B cell (primary cell): ENCODE measurements around the gene TLR3. TPM values are rescaled to one million over a fixed set of nuclear protein-coding genes. Genes with fewer than 3 reads are reported as not detected.
A peak's percentile ranks its signal among the peaks of the same experiment; 100 is the strongest.

Source experiments
- ATAC-seq: fragments of 200-7000 bp; cut with Tn5 transposase; one replicate; pipeline ENCODE4 v1.10.0; 2021; ENCODE audit warnings: low read depth, mild to moderate bottlenecking, moderate number of reproducible peaks, moderate library complexity
- CTCF ChIA-PET: fragments of 350-600 bp; sonication (Branson Sonifier 250); formaldehyde crosslinking; loops from one replicate; lab custom pipeline; 2021; ENCODE audit warnings: antibody characterized with exemption, inconsistent platforms; lab: Charles Lee
- POLR2A ChIA-PET: fragments of 350-600 bp; sonication (Branson Sonifier 250); formaldehyde crosslinking; loops from one replicate; lab custom pipeline; 2021; ENCODE audit warnings: antibody characterized with exemption; lab: Charles Lee
- DNase-seq: peaks from one replicate; pipeline ENCODE4 v3.0.0; 2013
- H2AFZ ChIP-seq: 2 replicates; pipeline ENCODE4 v1.6.1; 2012; ENCODE audit warnings: mild to moderate bottlenecking, low read depth, low read length; ENCODE audit not compliant: insufficient read depth, poor library complexity, severe bottlenecking
- H3K27ac ChIP-seq, 2 donors: 1 replicate in 1 of 2; 2 replicates in 1 of 2; pipeline ENCODE4 v1.5.1; 2012 to 2013; ENCODE audit warnings: low read length in 2 of 2, mild to moderate bottlenecking in 2 of 2, moderate library complexity in 1 of 2
- H3K27me3 ChIP-seq, 4 experiments: fragments of 200-600 bp in 1 of 4; sonication (generic) in 1 of 4; replicated peaks in 1 of 4; 1 replicate in 2 of 4; 2 replicates in 2 of 4; pipeline versions ENCODE4 v1.6.1 to v1.7.0; 2013 to 2016; ENCODE audit warnings: low read length in 3 of 4, mild to moderate bottlenecking in 2 of 4, mixed read lengths in 1 of 4, moderate library complexity in 1 of 4; ENCODE audit not compliant: insufficient read depth in 4 of 4, control insufficient read depth in 3 of 4; ENCODE audit errors: control extremely low read depth in 1 of 4
- H3K36me3 ChIP-seq, 2 experiments: replicated peaks in 1 of 2; 1 replicate in 1 of 2; 2 replicates in 1 of 2; pipeline versions ENCODE4 v1.6.1 to v1.7.1; 2013; ENCODE audit warnings: low read length in 1 of 2; ENCODE audit not compliant: insufficient read depth in 2 of 2, control insufficient read depth in 1 of 2; ENCODE audit errors: control extremely low read depth in 1 of 2, extremely low read depth in 1 of 2
- H3K4me1 ChIP-seq, 2 donors: fragments of 200-600 bp in 1 of 2; sonication (generic) in 1 of 2; 1 replicate in 1 of 2; 2 replicates in 1 of 2; pipeline versions ENCODE4 v1.5.1 to v1.6.1; 2013 to 2017; ENCODE audit warnings: low read length in 2 of 2; ENCODE audit not compliant: control insufficient read depth in 2 of 2, insufficient read depth in 2 of 2
- H3K4me2 ChIP-seq: replicated peaks from 2 replicates; pipeline ENCODE3; 2012; ENCODE audit warnings: mild to moderate bottlenecking, low read depth, low read length; ENCODE audit not compliant: poor library complexity, severe bottlenecking
- H3K4me3 ChIP-seq, 5 experiments: fragments of 200-600 bp in 1 of 5; sonication (generic) in 1 of 5; 1 replicate in 3 of 5; 2 replicates in 2 of 5; pipeline versions ENCODE4 v1.5.1 to v1.7.0; 2011 to 2016; ENCODE audit warnings: low read length in 4 of 5, mild to moderate bottlenecking in 4 of 5, low read depth in 2 of 5, control low read depth in 1 of 5, moderate library complexity in 1 of 5; ENCODE audit not compliant: insufficient read depth in 1 of 5; ENCODE audit errors: control extremely low read depth in 1 of 5, extremely low read depth in 1 of 5
- H3K79me2 ChIP-seq: fragments of 200-600 bp; sonication (generic); one replicate; pipeline ENCODE4 v1.6.0; 2016; ENCODE audit warnings: low read length; ENCODE audit not compliant: control insufficient read depth, insufficient read depth
- H3K9ac ChIP-seq: fragments of 200-600 bp; sonication (generic); 2 replicates; pipeline ENCODE4 v1.6.1; 2017; ENCODE audit warnings: mild to moderate bottlenecking, low read length, moderate library complexity
- H3K9me3 ChIP-seq, 3 donors: one replicate each; pipeline versions ENCODE4 v1.6.1 to v1.7.1; 2013; ENCODE audit warnings: low read length in 2 of 3; ENCODE audit not compliant: control insufficient read depth in 2 of 3, insufficient read depth in 1 of 3; ENCODE audit errors: control extremely low read depth in 1 of 3
- H4K20me1 ChIP-seq: 2 replicates; pipeline ENCODE4 v1.6.0; 2012; ENCODE audit warnings: mild to moderate bottlenecking, low read length; ENCODE audit not compliant: insufficient read depth, control insufficient read depth, poor library complexity, severe bottlenecking
- H3K27ac Mint-ChIP-seq: one replicate; pipeline ENCODE4 v1.8.0; 2021; ENCODE audit warnings: mixed read lengths
- H3K27me3 Mint-ChIP-seq: one replicate; pipeline ENCODE4 v1.8.0; 2021; ENCODE audit warnings: mixed read lengths
- H3K4me1 Mint-ChIP-seq: one replicate; pipeline ENCODE4 v1.8.0; 2021; ENCODE audit warnings: mixed read lengths
- H3K4me3 Mint-ChIP-seq: one replicate; pipeline ENCODE4 v1.8.0; 2021; ENCODE audit warnings: mixed read lengths
- H3K9me3 Mint-ChIP-seq: one replicate; pipeline ENCODE4 v1.8.0; 2022; ENCODE audit warnings: mixed read lengths; ENCODE audit not compliant: insufficient read depth
- CTCF ChIP-seq: fragments of 200-600 bp; IDR thresholded peaks from one replicate; pipeline ENCODE4 v1.8.0; 2022; ENCODE audit warnings: antibody characterized with exemption, mild to moderate bottlenecking
- EZH2 ChIP-seq: IDR thresholded peaks from 2 replicates; pipeline ENCODE4 v1.6.1; 2012; ENCODE audit warnings: borderline replicate concordance, low read depth, mild to moderate bottlenecking, moderate library complexity, low read length; ENCODE audit not compliant: insufficient read depth, poor library complexity, severe bottlenecking
- WGBS: methylation state at CpG from one replicate; pipeline ENCODE4 v1.1.5; 2013; ENCODE audit warnings: missing lambda C conversion rate; ENCODE audit not compliant: insufficient coverage; 5-methylcytosine and 5-hydroxymethylcytosine counted together
- intact Hi-C: fragments of 100-400 bp; cut with micrococcal nuclease; formaldehyde crosslinking; loops from one replicate; pipeline ENCODE4 v1.10.0; 2022
- polyA plus RNA-seq: library from polyadenylated mRNA; depleted of rRNA; stranded (reverse); fragments of >200 nt; gene quantifications from 2 replicates; pipeline ENCODE4 v1.2.3, GENCODE V29; 2012
- small RNA-seq: library from RNA; depleted of rRNA; stranded (forward); fragments of <200 nt; gene quantifications from one replicate; pipeline ENCODE3, GENCODE V24; 2012; ENCODE audit warnings: low replicate concordance, low read depth; ENCODE audit not compliant: insufficient read length
- total RNA-seq, 2 donors: library from RNA; stranded (reverse); fragments of 120-200 nt in 1 of 2; gene quantifications; 1 replicate in 1 of 2; 2 replicates in 1 of 2; pipeline versions ENCODE4 v1.2.3 to v1.2.4, GENCODE V29; 2013 to 2022

TLR3 gene
- total and polyA plus RNA-seq, 2 donors (not counting 1 experiment from before 2014, with no cell fraction given) = not detected

- no peak overlapping the region for H2AFZ ChIP-seq
- no peak overlapping the region for H3K4me3 Mint-ChIP-seq
- H3K4me3 ChIP-seq = no peak overlapping the region
- H3K4me1 Mint-ChIP-seq = peaks cover 8% of the 10 kb centered on the region
- H4K20me1 ChIP-seq = no peaks in the 10 kb centered on the region
- H3K9me3 ChIP-seq = no peaks in the 10 kb centered on the region
- no peak overlapping the region for H3K27ac ChIP-seq
- no peaks in the 10 kb centered on the region for H3K9me3 Mint-ChIP-seq
- WGBS = 67% methylated on average over 1 of the region's 6 CpGs
- H3K27me3 ChIP-seq = no peaks in the 10 kb centered on the region
- DNase-seq (peak; percentile 17), ATAC-seq (no peak)
- H3K9ac ChIP-seq = no peak overlapping the region
- peaks cover 0 to 7% of the 10 kb centered on the region in 2 donors for H3K4me1 ChIP-seq
- no peaks in the 10 kb centered on the region for H3K36me3 ChIP-seq
- POLR2A ChIA-PET = no interaction called here
- CTCF ChIA-PET = interaction anchor here (0.6 to 1.3 kb wide), 4 partner anchors 69 to 496 kb away, joined by 3 to 7 read pairs (median 5); no protein-coding TSS in a partner anchor
- TF ChIP-seq CTCF (peak; percentile 65), EZH2 (no peak)
- no peak overlapping the region for H3K4me2 ChIP-seq
- H3K27me3 Mint-ChIP-seq = peaks cover 5% of the 10 kb centered on the region
- intact Hi-C loops = loop anchor here (2.0 kb wide), 1 partner anchor 496 kb away; no protein-coding TSS in a partner anchor
- H3K27ac Mint-ChIP-seq = no peak overlapping the region
- H3K79me2 ChIP-seq = no peaks in the 10 kb centered on the region
Observed at GRCh38 chr4:186137196-186137794, 68.3 kb downstream of the TLR3 start.

Small RNA genes lying within 50 kb of the gene (small RNA-seq; reads per million reads assigned to genes)
- gene RF00322 (not detected), gene RNU4-64P (not detected)

Other genes starting within 250 kb of the TLR3 start
- not detected in 2 replicates for gene FAM149A, start 35.5 kb downstream of the TLR3 start, total RNA-seq
- gene FAM149A, start 35.5 kb downstream of the TLR3 start, polyA plus RNA-seq = 0.12 and 0.42 TPM in 2 replicates
- 18.3 and 19.7 TPM in 2 replicates for gene CYP4V2, start 122.4 kb downstream of the TLR3 start, total RNA-seq
- gene CYP4V2, start 122.4 kb downstream of the TLR3 start, polyA plus RNA-seq = 9.5 and 9.9 TPM in 2 replicates
- gene KLKB1, start 158.4 kb downstream of the TLR3 start, total RNA-seq = 0.44 and 0.73 TPM in 2 replicates
- 1.0 and 1.3 TPM in 2 replicates for gene KLKB1, start 158.4 kb downstream of the TLR3 start, polyA plus RNA-seq
- not detected in 2 replicates for gene F11, start 197.0 kb downstream of the TLR3 start, total RNA-seq
- 0.06 TPM in 1 of 2 replicates, not detected in the other for gene F11, start 197.0 kb downstream of the TLR3 start, polyA plus RNA-seq